Dermis blood vessel endothelial cell (primary cell): ENCODE results near the gene NCL. TPM values are rescaled to one million over a fixed set of nuclear protein-coding genes. Genes with fewer than 3 reads are reported as not detected.
"Not testable (repeated sequence)": the region's sequence is repeated elsewhere in the genome, so short reads cannot be mapped to it uniquely, and the experiment has no call there.

Experiments
- DNase-seq: peaks from one replicate; pipeline ENCODE4 v3.0.0; 2010
- total RNA-seq: library from RNA; depleted of rRNA; stranded (reverse); fragments of >200 nt; gene quantifications from 2 replicates; pipeline ENCODE4 v1.2.3, GENCODE V29; 2014

Gene NCL
- total RNA-seq, 1 donor from 2014 or later: 180 TPM

GRCh38 chr2:231429901-231430300 is 34.4 kb downstream of the NCL start:
- DNase-seq: no peak

- no peak for DNase-seq
Observed at GRCh38 chr2:231429152-231429551, 35.1 kb downstream of the NCL start.

- no peak for DNase-seq
Observed at GRCh38 chr2:231427116-231427515, 37.2 kb downstream of the NCL start.

GRCh38 chr2:231425811-231426703 is 38.2 kb downstream of the NCL start:
- no peak for DNase-seq

GRCh38 chr2:231425291-231425810 is 38.9 kb downstream of the NCL start:
- DNase-seq: no peak

- DNase-seq: no peak
Observed at GRCh38 chr2:231423176-231423575, 41.1 kb downstream of the NCL start.

GRCh38 chr2:231422056-231422455 is 42.2 kb downstream of the NCL start:
- DNase-seq: no peak

- DNase-seq: no peak
Observed at GRCh38 chr2:231421051-231421580, 43.2 kb downstream of the NCL start.

GRCh38 chr2:231418820-231419640 is 45.3 kb downstream of the NCL start:
- DNase-seq: no peak

- peak; percentile 51 for DNase-seq
Observed at GRCh38 chr2:231415029-231415428, 49.3 kb downstream of the NCL start.

- no peak for DNase-seq
Observed at GRCh38 chr2:231413921-231414476, 50.3 kb downstream of the NCL start.

- no peak for DNase-seq
Observed at GRCh38 chr2:231413456-231413855, 50.8 kb downstream of the NCL start.

GRCh38 chr2:231412618-231412963 is 51.7 kb downstream of the NCL start:
- no peak for DNase-seq

GRCh38 chr2:231411831-231412617 is 52.3 kb downstream of the NCL start:
- DNase-seq: peak; percentile 87

GRCh38 chr2:231411237-231411636 is 53.0 kb downstream of the NCL start:
- no peak for DNase-seq

GRCh38 chr2:231410293-231411004 is 53.8 kb downstream of the NCL start:
- no peak for DNase-seq

GRCh38 chr2:231409776-231410175 is 54.5 kb downstream of the NCL start:
- DNase-seq: no peak

- not testable (repeated sequence) for DNase-seq
Observed at GRCh38 chr2:231408304-231408703, 56.0 kb downstream of the NCL start.

GRCh38 chr2:231407686-231408085 is 56.6 kb downstream of the NCL start:
- not testable (repeated sequence) for DNase-seq

- peak; percentile 51 for DNase-seq
Observed at GRCh38 chr2:231405601-231406367, 58.5 kb downstream of the NCL start.

- DNase-seq: not testable (repeated sequence)
Observed at GRCh38 chr2:231404183-231404578, 60.1 kb downstream of the NCL start.
